Liver (tissue), 9 donors: Measurements from ENCODE around the gene DUOXA1. TPM values are rescaled to one million over a fixed set of nuclear protein-coding genes. Genes with fewer than 3 reads are reported as not detected.

Experiments used
- DNase-seq: peaks from one replicate; pipeline ENCODE4 v3.0.0-alpha.2; 2017; ENCODE audit warnings: low spot score
- H3K27ac ChIP-seq, 2 donors: one replicate each; pipeline ENCODE4 v1.7.0; 2013; ENCODE audit warnings: inconsistent platforms in 2 of 2, low read length in 2 of 2, control low read depth in 1 of 2, low read depth in 1 of 2, mild to moderate bottlenecking in 1 of 2
- H3K27me3 ChIP-seq, 4 donors: one replicate each; pipeline versions ENCODE4 v1.6.1 to v1.7.0; 2013; ENCODE audit warnings: low read length in 3 of 4, inconsistent platforms in 1 of 4, mild to moderate bottlenecking in 1 of 4, moderate library complexity in 1 of 4; ENCODE audit not compliant: control insufficient read depth in 4 of 4, insufficient read depth in 4 of 4
- H3K36me3 ChIP-seq, 4 donors: one replicate each; pipeline versions ENCODE4 v1.6.1 to v1.7.0; 2013; ENCODE audit warnings: low read length in 3 of 4, mild to moderate bottlenecking in 3 of 4, low read depth in 1 of 4, moderate library complexity in 1 of 4; ENCODE audit not compliant: control insufficient read depth in 4 of 4, insufficient read depth in 3 of 4
- H3K4me1 ChIP-seq, 4 donors: one replicate each; pipeline versions ENCODE4 v1.6.1 to v1.7.0; 2013; ENCODE audit warnings: low read length in 3 of 4, mild to moderate bottlenecking in 3 of 4, moderate library complexity in 1 of 4; ENCODE audit not compliant: control insufficient read depth in 4 of 4, insufficient read depth in 4 of 4
- H3K4me3 ChIP-seq, 3 donors: one replicate each; pipeline versions ENCODE4 v1.6.1 to v1.7.0; 2013; ENCODE audit warnings: low read length in 3 of 3, control low read depth in 1 of 3, low read depth in 1 of 3, mild to moderate bottlenecking in 1 of 3
- H3K9ac ChIP-seq, 2 donors: one replicate each; pipeline ENCODE4 v1.7.0; 2013; ENCODE audit warnings: low read length in 2 of 2, mild to moderate bottlenecking in 2 of 2, moderate library complexity in 2 of 2, control low read depth in 1 of 2, low read depth in 1 of 2
- H3K9me3 ChIP-seq, 4 donors: one replicate each; pipeline versions ENCODE4 v1.6.1 to v1.7.0; 2013; ENCODE audit warnings: low read length in 3 of 4; ENCODE audit not compliant: control insufficient read depth in 4 of 4
- FOXA1 ChIP-seq: IDR thresholded peaks from 2 replicates; pipeline ENCODE4 v1.6.1; 2016; ENCODE audit warnings: antibody characterized with exemption
- FOXA2 ChIP-seq: IDR thresholded peaks from 2 replicates; pipeline ENCODE4 v1.6.1; 2016; ENCODE audit warnings: antibody characterized with exemption
- GABPA ChIP-seq, 2 donors: IDR thresholded peaks in 1 of 2; conservative IDR thresholded peaks in 1 of 2; 2 replicates each; pipeline ENCODE4 v1.6.1; 2016; ENCODE audit warnings: antibody characterized with exemption in 2 of 2, mild to moderate bottlenecking in 1 of 2, moderate library complexity in 1 of 2
- HNF4A ChIP-seq, 2 donors: conservative IDR thresholded peaks; 2 replicates each; pipeline ENCODE4 v1.6.1; 2016; ENCODE audit warnings: antibody characterized with exemption in 2 of 2, mild to moderate bottlenecking in 2 of 2
- HNF4G ChIP-seq: IDR thresholded peaks from 2 replicates; pipeline ENCODE4 v1.6.1; 2016; ENCODE audit warnings: antibody characterized with exemption
- JUND ChIP-seq, 2 donors: IDR thresholded peaks; 2 replicates each; pipeline ENCODE4 v1.6.1; 2016; ENCODE audit warnings: antibody characterized with exemption in 2 of 2
- MAX ChIP-seq: IDR thresholded peaks from 2 replicates; pipeline ENCODE4 v1.6.1; 2016; ENCODE audit warnings: antibody characterized with exemption
- NR2F2 ChIP-seq: IDR thresholded peaks from 2 replicates; pipeline ENCODE4 v1.6.1; 2016; ENCODE audit warnings: antibody characterized with exemption
- REST ChIP-seq: IDR thresholded peaks from 2 replicates; pipeline ENCODE4 v1.6.1; 2016; ENCODE audit warnings: antibody characterized with exemption, mild to moderate bottlenecking
- RXRA ChIP-seq, 2 donors: IDR thresholded peaks; 2 replicates each; pipeline ENCODE4 v1.6.1; 2017 to 2018; ENCODE audit warnings: antibody characterized with exemption in 2 of 2, mild to moderate bottlenecking in 1 of 2
- SP1 ChIP-seq: IDR thresholded peaks from 2 replicates; pipeline ENCODE4 v1.6.1; 2018; ENCODE audit warnings: antibody characterized with exemption, mild to moderate bottlenecking
- TAF1 ChIP-seq: conservative IDR thresholded peaks from 2 replicates; pipeline ENCODE4 v1.6.1; 2016; ENCODE audit warnings: antibody characterized with exemption, mild to moderate bottlenecking
- ZBTB33 ChIP-seq: IDR thresholded peaks from 2 replicates; pipeline ENCODE4 v1.6.1; 2016; ENCODE audit warnings: antibody characterized with exemption
- WGBS: extraction: QIAGEN DNeasy Blood & Tissue Kit; methylation state at CpG from one replicate; pipeline ENCODE4 v1.1.7; 2013; 5-methylcytosine and 5-hydroxymethylcytosine counted together
- polyA plus RNA-seq, 2 donors: library from polyadenylated mRNA; stranded (reverse) in 1 of 2; unstranded in 1 of 2; fragments of 200-250 nt in 1 of 2; fragments of >200 nt in 1 of 2; fragmentation: Nextera tagmentation in 1 of 2; extraction: Ambion mirVana in 1 of 2; gene quantifications; one replicate each; pipeline versions ENCODE4 v1.2.1 to v1.2.3, GENCODE V29; 2013 to 2015
- total RNA-seq, 2 donors: library from RNA; depleted of rRNA; stranded (reverse); fragments of >200 nt; gene quantifications; one replicate each; pipeline ENCODE4 v1.2.3, GENCODE V29; 2014
- TF ChIP-seq, protein P1 (sequence below): fragments of 150-350 bp; IDR thresholded peaks from 2 replicates; pipeline ENCODE4 v1.5.1; 2017; ENCODE audit warnings: improper control_type of control experiment, low read depth, low read length; ENCODE audit not compliant: missing input control
- donor health status: healthy.
- donor health status: healthy.
- donor health status: healthy.
- donor health status: healthy.
- donor health status: healthy.

DUOXA1 gene
- total and polyA plus RNA-seq, 4 donors = 0.02 TPM; not detected in 3

- no peak for DNase-seq
- no peaks in the 10 kb centered on the region for H3K9me3 ChIP-seq
- 80% methylated on average over 3 of the region's 3 CpGs for WGBS
- H3K27ac ChIP-seq = no peak overlapping the region
- no peak overlapping the region for H3K9ac ChIP-seq
- TF ChIP-seq JUND (IDR thresholded peaks at IDR 0.05) = no peak
- no peak for TF ChIP-seq FOXA2
- TF ChIP-seq FOXA1 = no peak
- TF ChIP-seq, protein P1, sequence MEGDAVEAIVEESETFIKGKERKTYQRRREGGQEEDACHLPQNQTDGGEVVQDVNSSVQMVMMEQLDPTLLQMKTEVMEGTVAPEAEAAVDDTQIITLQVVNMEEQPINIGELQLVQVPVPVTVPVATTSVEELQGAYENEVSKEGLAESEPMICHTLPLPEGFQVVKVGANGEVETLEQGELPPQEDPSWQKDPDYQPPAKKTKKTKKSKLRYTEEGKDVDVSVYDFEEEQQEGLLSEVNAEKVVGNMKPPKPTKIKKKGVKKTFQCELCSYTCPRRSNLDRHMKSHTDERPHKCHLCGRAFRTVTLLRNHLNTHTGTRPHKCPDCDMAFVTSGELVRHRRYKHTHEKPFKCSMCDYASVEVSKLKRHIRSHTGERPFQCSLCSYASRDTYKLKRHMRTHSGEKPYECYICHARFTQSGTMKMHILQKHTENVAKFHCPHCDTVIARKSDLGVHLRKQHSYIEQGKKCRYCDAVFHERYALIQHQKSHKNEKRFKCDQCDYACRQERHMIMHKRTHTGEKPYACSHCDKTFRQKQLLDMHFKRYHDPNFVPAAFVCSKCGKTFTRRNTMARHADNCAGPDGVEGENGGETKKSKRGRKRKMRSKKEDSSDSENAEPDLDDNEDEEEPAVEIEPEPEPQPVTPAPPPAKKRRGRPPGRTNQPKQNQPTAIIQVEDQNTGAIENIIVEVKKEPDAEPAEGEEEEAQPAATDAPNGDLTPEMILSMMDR = no peak
- no peak for TF ChIP-seq SP1
- no peak for TF ChIP-seq TAF1
- TF ChIP-seq ZBTB33 = no peak
- TF ChIP-seq REST = no peak
- TF ChIP-seq HNF4G = no peak
- no peak for TF ChIP-seq NR2F2
- TF ChIP-seq RXRA (IDR thresholded peaks at IDR 0.05) = no peak
- TF ChIP-seq MAX = no peak
- H3K27me3 ChIP-seq = no peaks in the 10 kb centered on the region
- H3K4me1 ChIP-seq = no peaks in the 10 kb centered on the region
- no peak overlapping the region for H3K4me3 ChIP-seq
- H3K36me3 ChIP-seq = no peaks in the 10 kb centered on the region
Observed at GRCh38 chr15:45089712-45090373, 39.8 kb downstream of the DUOXA1 start.

- WGBS = 92% methylated on average over 10 of the region's 10 CpGs
- no peak overlapping the region for H3K27ac ChIP-seq
- no peaks in the 10 kb centered on the region for H3K27me3 ChIP-seq
- TF ChIP-seq GABPA (IDR thresholded peaks at IDR 0.05 in 1 of 2, conservative IDR thresholded peaks at IDR 0.05 in 1 of 2) (no peak), REST (no peak), NR2F2 (peak; percentile 26), TAF1 (no peak), SP1 (peak; percentile 29), HNF4A (conservative IDR thresholded peaks at IDR 0.05) (no peak)
- TF ChIP-seq, protein P1 = no peak
- H3K36me3 ChIP-seq = no peaks in the 10 kb centered on the region
- H3K9me3 ChIP-seq = no peaks in the 10 kb centered on the region
- no peak for DNase-seq
- no peak overlapping the region for H3K9ac ChIP-seq
- no peak overlapping the region for H3K4me3 ChIP-seq
- no peaks in the 10 kb centered on the region for H3K4me1 ChIP-seq
Observed at GRCh38 chr15:45088801-45089711, 40.6 kb downstream of the DUOXA1 start.
